GM12865 (cell line): ENCODE data around the gene ACER3.

Source experiments
- DNase-seq: peaks from one replicate; pipeline ENCODE4 v3.0.0; 2010; ENCODE audit warnings: low read depth
- H3K4me3 ChIP-seq: 2 replicates; pipeline ENCODE4 v1.5.1; 2011; ENCODE audit warnings: mild to moderate bottlenecking, low read depth, low read length, control low read depth
- CTCF ChIP-seq: IDR thresholded peaks from 2 replicates; pipeline ENCODE4 v1.5.1; 2011; ENCODE audit warnings: low read length, control low read depth, low read depth, inconsistent platforms; ENCODE audit not compliant: insufficient read depth; ENCODE audit errors: missing control alignments

The ACER3 gene

GRCh38 chr11:76987203-76987602 lies 126.5 kb downstream of the ACER3 start:
- no peak for TF ChIP-seq CTCF
- H3K4me3 ChIP-seq, result no peak overlapping the region
- DNase-seq, result no peak

DNA sequence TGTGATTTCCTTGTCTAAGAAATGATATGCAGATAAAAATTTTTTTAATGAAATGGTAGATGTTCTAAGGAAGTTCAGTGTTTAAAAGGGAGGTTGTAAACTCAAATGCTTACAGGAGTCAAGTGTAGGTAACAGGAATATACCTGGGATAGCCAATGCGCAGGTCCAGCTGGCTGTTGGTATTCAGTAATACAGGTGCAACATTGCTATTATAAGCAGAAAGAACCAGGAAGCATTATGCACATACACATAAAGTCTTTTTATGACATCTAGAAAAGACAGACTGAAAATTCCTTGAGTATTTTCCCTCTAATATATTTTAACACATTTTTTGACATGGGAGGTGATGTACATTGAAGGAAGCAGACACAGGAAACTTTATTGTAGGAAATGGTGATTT lies 129.9 kb downstream of the ACER3 start:
- no peak for DNase-seq
- no peak for TF ChIP-seq CTCF
- no peak overlapping the region for H3K4me3 ChIP-seq

GRCh38 chr11:76995081-76995576 lies 134.4 kb downstream of the ACER3 start:
- no peak for TF ChIP-seq CTCF
- DNase-seq, result no peak
- no peak overlapping the region for H3K4me3 ChIP-seq

DNA sequence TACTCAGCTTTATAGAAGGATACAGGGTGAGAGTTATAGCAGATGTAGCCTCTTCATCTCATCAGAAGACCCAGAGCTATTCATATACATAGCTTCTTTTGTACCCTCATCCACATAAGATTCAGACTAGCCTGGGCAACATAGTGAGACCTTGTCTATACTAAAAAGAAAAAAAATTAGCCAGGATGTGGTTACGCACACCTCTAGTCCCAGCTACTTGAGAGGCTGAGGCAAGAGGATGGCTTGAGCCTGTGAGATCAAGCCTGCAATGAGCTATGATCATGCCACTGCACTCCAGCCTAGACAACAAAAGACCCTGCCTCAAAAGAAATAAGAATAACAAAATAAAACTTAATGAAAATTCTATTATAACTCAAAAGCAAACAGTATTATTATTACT lies 136.8 kb downstream of the ACER3 start:
- DNase-seq, result no peak
- H3K4me3 ChIP-seq, result no peak overlapping the region
- TF ChIP-seq CTCF, result no peak

DNA sequence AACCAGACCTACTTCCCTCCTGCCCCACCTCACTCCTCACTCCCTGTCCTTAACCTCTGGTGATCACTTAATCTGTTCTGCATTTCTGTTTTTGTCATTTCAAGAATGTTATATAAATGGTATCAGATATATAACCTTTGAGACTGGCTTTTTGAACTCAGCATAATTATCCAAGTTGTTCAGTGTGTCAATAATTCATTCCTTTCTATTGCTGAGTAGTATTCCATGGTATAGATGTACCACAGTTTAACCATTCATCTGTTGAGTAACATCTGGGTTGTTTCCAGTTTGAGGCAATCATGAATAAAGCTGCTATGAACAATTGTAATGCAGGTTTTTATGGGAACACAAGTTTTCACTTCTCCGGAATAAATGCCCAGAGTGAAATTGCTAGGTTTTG lies 138.9 kb downstream of the ACER3 start:
- TF ChIP-seq CTCF, result no peak
- DNase-seq, result no peak
- no peak overlapping the region for H3K4me3 ChIP-seq

DNA sequence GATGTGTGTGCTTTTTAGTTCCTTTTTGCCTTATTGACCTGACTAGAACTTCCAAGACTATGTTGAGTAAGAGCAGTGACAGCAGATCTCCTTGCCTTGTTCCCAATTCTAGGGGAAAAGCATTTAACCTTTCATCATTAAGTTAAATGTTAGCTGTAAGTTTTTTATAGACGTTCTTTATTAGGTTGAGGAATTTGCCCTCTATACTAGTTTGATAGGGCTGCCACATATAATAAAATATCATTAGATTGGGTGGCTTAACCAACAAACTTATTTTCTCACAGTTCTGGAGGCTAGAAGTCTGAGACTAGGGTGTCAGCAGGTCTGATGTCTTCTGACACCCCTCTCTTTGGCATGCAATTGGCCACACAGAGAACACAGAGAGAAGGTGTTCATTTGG lies 140.9 kb downstream of the ACER3 start:
- TF ChIP-seq CTCF, result no peak
- no peak overlapping the region for H3K4me3 ChIP-seq
- DNase-seq, result no peak

GRCh38 chr11:77002776-77003175 lies 142.1 kb downstream of the ACER3 start:
- H3K4me3 ChIP-seq, result no peak overlapping the region
- no peak for DNase-seq
- TF ChIP-seq CTCF, result no peak
